ENCODE measurements around the gene KRCC1.

Gene KRCC1

GRCh38 chr2:88036182-88036581 is 19.4 kb downstream of the KRCC1 start:
- TF ChIP-seq CTCF (IDR thresholded peaks at IDR 0.05; ENCODE audit: low read depth, low read length) = no peak
- no peak overlapping the region for H3K4me3 ChIP-seq (replicated peaks in 1 of 2; ENCODE audit: low read depth in 2 of 2, low read length in 2 of 2)
- peak in 1 of 2 donors; percentile 6 for DNase-seq (ENCODE audit: low read depth in 2 of 2)

GRCh38 chr2:88032070-88032702 is 23.4 kb downstream of the KRCC1 start:
- peak in 1 of 2 donors; percentile 5 for DNase-seq (ENCODE audit: low read depth in 2 of 2)
- no peak for TF ChIP-seq CTCF (IDR thresholded peaks at IDR 0.05; ENCODE audit: low read depth, low read length)
- H3K4me3 ChIP-seq (replicated peaks in 1 of 2; ENCODE audit: low read depth in 2 of 2, low read length in 2 of 2) = no peak overlapping the region

- H3K4me3 ChIP-seq (replicated peaks in 1 of 2; ENCODE audit: low read depth in 2 of 2, low read length in 2 of 2) = no peak overlapping the region
- no peak for DNase-seq (ENCODE audit: low read depth in 2 of 2)
- TF ChIP-seq CTCF (IDR thresholded peaks at IDR 0.05; ENCODE audit: low read depth, low read length) = no peak
Measured at GRCh38 chr2:88028931-88029330, 26.7 kb downstream of the KRCC1 start.

DNA sequence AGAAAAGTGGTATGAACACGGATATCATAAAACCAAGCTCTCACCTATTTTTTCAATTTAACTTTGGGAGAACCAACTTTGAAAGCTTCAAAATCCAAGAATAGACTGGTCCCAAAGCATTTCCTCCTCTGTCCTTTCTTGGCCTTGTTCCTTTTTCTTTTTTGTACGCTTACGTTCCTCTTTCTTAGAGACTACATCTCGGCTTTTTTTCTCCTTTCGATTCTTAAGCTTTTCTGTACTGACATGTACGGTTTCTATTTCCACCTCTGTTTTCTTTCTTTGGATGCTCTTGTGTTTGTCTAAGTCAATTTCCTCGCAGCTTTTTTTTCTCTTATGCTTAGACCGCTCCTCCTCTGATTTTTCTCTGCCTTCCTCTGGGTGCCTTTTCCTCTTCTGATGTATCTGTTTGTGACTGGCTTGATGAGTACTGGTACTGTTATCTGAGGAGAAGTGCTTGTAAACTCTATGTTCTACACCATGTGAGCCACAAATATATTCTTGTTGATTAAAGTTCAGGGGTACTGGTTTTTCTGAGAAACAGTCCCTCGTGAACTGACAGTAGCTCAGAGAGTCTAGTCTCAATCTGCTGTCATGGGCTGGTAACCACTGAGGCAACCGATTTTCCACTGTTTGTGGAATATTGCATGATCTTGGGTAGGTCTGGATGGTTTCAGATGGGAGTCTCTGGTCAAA is 27.7 kb downstream of the KRCC1 start:
- no peak for TF ChIP-seq CTCF (IDR thresholded peaks at IDR 0.05; ENCODE audit: low read depth, low read length)
- H3K4me3 ChIP-seq (replicated peaks in 1 of 2; ENCODE audit: low read depth in 2 of 2, low read length in 2 of 2) = no peak overlapping the region
- DNase-seq (ENCODE audit: low read depth in 2 of 2) = no peak

GRCh38 chr2:88024509-88024908 is 31.1 kb downstream of the KRCC1 start:
- no peak for DNase-seq (ENCODE audit: low read depth in 2 of 2)
- no peak for TF ChIP-seq CTCF (IDR thresholded peaks at IDR 0.05; ENCODE audit: low read depth, low read length)

DNA sequence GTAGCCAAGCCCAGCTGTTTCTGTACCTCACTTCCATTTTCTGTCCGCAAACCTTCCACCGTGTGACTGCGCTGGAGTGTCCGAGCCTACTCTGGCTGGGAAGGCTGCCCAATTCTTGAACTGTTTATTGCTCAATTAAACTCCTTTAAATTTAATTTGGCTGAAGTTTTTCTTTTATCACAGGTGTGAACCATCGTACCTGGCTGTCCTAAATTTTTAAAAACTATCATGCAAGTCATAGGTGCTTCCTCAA is 33.0 kb downstream of the KRCC1 start:
- TF ChIP-seq CTCF (IDR thresholded peaks at IDR 0.05; ENCODE audit: low read depth, low read length) = no peak
- no peak for DNase-seq (ENCODE audit: low read depth in 2 of 2)
- H3K4me3 ChIP-seq (replicated peaks in 1 of 2; ENCODE audit: low read depth in 2 of 2, low read length in 2 of 2) = no peak overlapping the region

More at GRCh38 chr2:88024509-88024908, 31.1 kb downstream of the KRCC1 start:
- H3K4me3 ChIP-seq (replicated peaks in 1 of 2; ENCODE audit: low read depth in 2 of 2, low read length in 2 of 2) = no peak overlapping the region

DNA sequence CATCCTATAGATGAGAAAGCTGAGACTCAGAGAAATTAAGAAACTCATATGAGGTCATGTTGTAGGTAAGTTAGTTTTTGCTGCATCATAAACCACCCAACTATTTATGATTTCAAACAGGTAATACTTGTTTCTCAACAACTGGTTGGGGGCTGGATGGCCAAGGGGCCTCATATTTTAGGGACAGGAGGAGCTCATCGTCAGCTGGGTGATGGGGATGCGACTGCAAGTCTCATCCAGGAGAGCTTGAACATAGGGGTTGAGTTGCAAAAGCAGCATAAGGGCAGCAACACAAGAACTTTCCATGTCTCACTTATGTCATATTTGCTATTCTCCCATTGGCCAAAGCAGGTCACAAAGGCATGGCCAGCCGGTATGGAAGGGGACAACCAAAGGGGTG is 35.6 kb downstream of the KRCC1 start:
- DNase-seq (ENCODE audit: low read depth in 2 of 2) = no peak
- TF ChIP-seq CTCF (IDR thresholded peaks at IDR 0.05; ENCODE audit: low read depth, low read length) = no peak
- H3K4me3 ChIP-seq (replicated peaks in 1 of 2; ENCODE audit: low read depth in 2 of 2, low read length in 2 of 2) = no peak overlapping the region
